Thoracic aorta (tissue), 2 donors: Measurements from ENCODE around the gene PPP6R3. TPM values are rescaled to one million over a fixed set of nuclear protein-coding genes. Genes with fewer than 3 reads are reported as not detected.

Experiments
- ATAC-seq: fragments of 150-250 bp; one replicate; pipeline ENCODE4 v1.8.0; 2017; ENCODE audit warnings: low read depth; ENCODE audit not compliant: insufficient number of reproducible peaks, low FRiP score
- DNase-seq: peaks from one replicate; pipeline ENCODE4 v3.0.0-alpha.2; 2020; ENCODE audit warnings: low spot score
- H3K27ac ChIP-seq, 2 donors: fragments of 200-600 bp; sonication (generic); 1 replicate in 1 of 2; 2 replicates in 1 of 2; pipeline ENCODE4 v1.5.1; 2016; ENCODE audit warnings: mild to moderate bottlenecking in 2 of 2, moderate library complexity in 2 of 2
- H3K27me3 ChIP-seq: fragments of 200-600 bp; sonication (generic); replicated peaks from 2 replicates; pipeline ENCODE4 v1.6.0; 2016; ENCODE audit warnings: mild to moderate bottlenecking; ENCODE audit not compliant: insufficient read depth
- H3K36me3 ChIP-seq: fragments of 200-600 bp; sonication (generic); one replicate; pipeline ENCODE4 v1.5.1; 2016
- H3K4me1 ChIP-seq, 2 donors: fragments of 200-600 bp; sonication (generic); 1 replicate in 1 of 2; 2 replicates in 1 of 2; pipeline versions ENCODE4 v1.5.1 to v1.6.0; 2016; ENCODE audit warnings: low read depth in 2 of 2, mild to moderate bottlenecking in 1 of 2; ENCODE audit not compliant: control insufficient read depth in 1 of 2
- H3K4me3 ChIP-seq: fragments of 200-600 bp; sonication (generic); 2 replicates; pipeline ENCODE4 v1.5.1; 2016; ENCODE audit warnings: mild to moderate bottlenecking
- H3K9me3 ChIP-seq: fragments of 200-600 bp; sonication (generic); 2 replicates; pipeline ENCODE4 v1.5.1; 2016
- total RNA-seq, 2 donors: library from RNA; depleted of rRNA; stranded (reverse); fragments of >200 nt; gene quantifications; one replicate each; pipeline versions ENCODE4 v1.1.0 to v1.2.3, GENCODE V29; 2016
- TF ChIP-seq, protein P1 (sequence below): fragments of 200-600 bp; sonication (generic); IDR thresholded peaks from one replicate; pipeline ENCODE4 v1.5.1; 2019; ENCODE audit warnings: antibody characterized with exemption

The PPP6R3 gene
- total RNA-seq, 2 donors from 2014 or later: 75.4 to 166 TPM

DNA sequence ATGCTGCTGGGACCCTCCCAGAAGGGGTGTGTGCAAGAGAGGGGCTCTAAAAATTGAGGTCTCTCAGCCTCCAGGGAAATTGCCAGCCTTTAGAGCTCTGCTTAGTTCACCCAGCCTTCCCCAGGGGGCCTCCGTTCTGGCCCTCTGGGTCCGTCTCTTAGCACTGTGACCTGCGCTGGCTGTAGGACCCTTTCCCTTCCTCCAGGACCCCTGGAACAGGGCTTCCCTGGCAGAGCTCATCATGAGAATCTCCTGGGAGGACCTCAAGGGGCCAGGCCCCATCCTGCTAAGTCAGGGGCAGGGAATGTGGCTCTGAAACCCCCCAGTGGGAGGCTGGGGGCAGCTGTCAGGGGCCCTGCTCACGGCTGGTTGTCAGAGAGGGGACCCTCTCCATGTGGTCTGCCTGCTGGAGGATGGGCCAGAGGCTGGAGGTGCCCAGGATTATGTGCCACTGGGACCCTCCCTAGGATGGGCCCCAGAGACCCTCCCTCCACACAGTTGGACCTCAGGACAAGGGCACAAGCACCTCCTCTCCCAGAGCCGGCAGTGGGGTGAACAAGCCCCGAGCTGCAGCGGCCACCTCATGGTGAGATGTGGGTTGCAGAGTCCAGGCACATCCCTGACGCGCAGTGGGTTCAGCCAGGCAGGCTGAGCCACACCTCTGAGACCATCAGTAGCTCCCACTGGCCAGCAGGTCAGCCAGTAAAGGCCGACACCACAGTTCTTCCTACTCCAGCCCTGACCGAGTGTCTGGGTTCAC lies 196.6 kb downstream of the PPP6R3 start:
- ATAC-seq (no peak), DNase-seq (no peak)
- Histone ChIP-seq H3K27me3 (no peaks in the 10 kb centered on the region), H3K9me3 (no peaks in the 10 kb centered on the region), H3K4me3 (no peak overlapping the region), H3K36me3 (no peaks in the 10 kb centered on the region), H3K27ac (no peak overlapping the region), H3K4me1 (no peaks in the 10 kb centered on the region)
- TF ChIP-seq, protein P1, sequence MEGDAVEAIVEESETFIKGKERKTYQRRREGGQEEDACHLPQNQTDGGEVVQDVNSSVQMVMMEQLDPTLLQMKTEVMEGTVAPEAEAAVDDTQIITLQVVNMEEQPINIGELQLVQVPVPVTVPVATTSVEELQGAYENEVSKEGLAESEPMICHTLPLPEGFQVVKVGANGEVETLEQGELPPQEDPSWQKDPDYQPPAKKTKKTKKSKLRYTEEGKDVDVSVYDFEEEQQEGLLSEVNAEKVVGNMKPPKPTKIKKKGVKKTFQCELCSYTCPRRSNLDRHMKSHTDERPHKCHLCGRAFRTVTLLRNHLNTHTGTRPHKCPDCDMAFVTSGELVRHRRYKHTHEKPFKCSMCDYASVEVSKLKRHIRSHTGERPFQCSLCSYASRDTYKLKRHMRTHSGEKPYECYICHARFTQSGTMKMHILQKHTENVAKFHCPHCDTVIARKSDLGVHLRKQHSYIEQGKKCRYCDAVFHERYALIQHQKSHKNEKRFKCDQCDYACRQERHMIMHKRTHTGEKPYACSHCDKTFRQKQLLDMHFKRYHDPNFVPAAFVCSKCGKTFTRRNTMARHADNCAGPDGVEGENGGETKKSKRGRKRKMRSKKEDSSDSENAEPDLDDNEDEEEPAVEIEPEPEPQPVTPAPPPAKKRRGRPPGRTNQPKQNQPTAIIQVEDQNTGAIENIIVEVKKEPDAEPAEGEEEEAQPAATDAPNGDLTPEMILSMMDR: no peak

DNA sequence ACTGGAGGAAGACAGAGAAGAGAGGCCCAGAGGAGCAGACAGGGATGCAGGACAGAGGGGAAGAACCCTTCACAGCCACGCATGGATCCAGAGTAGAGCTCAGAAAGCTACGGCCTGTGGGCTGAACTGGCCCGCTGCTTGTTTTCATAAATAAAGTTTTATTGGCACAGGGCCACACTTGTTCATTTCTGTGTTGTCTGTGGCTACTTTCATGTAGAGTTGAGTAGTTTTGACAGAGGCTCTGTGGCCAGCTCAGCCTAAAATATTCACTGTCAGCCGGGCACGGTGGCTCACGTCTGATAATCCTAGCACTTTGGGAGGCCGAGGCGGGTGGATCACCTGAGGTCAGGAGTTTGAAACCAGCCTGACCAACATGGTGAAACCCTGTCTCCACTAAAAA lies 197.5 kb downstream of the PPP6R3 start:
- DNase-seq (no peak), ATAC-seq (no peak)
- Histone ChIP-seq H3K4me1 (no peaks in the 10 kb centered on the region), H3K27ac (no peak overlapping the region), H3K27me3 (no peaks in the 10 kb centered on the region), H3K9me3 (no peaks in the 10 kb centered on the region), H3K4me3 (no peak overlapping the region), H3K36me3 (no peaks in the 10 kb centered on the region)
- TF ChIP-seq, protein P1: no peak

DNA sequence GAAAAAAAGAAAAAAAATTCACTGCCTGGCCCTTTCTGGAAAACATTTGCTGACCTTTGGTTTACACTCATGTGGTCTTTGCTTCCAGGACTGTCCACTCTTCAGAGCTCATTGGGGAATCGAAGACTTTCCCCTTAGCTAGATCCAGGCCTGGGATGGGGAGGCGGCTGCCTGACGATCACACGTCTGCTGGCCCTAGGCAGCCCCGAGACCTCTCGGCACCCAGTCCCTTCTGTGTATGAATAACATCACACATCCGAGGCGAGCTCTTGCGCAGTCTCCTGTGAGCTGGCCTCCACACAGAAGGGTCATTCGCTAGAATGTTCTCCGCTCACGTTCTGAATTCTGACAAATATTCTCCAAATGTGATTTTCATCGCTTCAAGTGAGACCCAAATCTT lies 198.1 kb downstream of the PPP6R3 start:
- ATAC-seq (no peak), DNase-seq (no peak)
- Histone ChIP-seq H3K9me3 (no peaks in the 10 kb centered on the region), H3K36me3 (no peaks in the 10 kb centered on the region), H3K4me3 (no peak overlapping the region), H3K27ac (no peak overlapping the region), H3K27me3 (no peaks in the 10 kb centered on the region), H3K4me1 (no peaks in the 10 kb centered on the region)
- TF ChIP-seq, protein P1: no peak

DNA sequence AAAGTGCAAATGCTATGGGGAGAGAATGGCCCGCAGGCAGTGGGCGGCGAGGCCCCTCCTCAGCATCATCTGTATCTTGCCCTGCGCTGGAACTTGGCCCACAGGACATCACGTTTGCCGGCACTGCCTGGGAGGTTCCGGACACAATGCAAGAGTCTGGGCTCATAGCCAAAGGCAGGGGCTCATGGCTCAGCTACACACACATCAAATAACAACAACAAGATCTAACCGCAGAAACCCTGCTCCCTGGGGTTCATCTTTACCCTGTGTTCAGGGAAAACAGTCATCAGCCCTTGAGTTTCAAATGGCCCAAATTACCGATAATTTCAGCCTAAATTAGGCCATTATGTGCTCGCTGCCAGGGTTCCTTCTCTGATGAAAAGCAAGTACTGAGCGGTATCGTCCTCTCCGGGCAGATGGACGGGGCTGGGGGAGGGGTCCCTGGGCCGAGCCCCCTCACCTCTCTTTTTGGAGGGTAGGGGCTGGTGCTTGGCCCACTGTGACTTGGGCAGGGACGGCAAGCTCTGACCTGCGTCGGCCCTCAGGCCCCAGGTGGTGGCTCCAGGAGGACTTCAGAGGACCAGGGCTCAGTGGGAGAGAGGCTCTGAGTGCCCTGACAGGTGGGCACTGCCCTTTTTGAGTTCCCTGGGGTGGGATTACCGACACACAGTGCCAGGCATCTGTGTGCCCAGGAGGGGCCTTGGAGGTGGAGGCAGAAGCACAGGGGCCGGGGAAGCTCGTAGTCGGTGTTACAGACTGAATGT lies 198.8 kb downstream of the PPP6R3 start:
- Histone ChIP-seq H3K36me3 (no peaks in the 10 kb centered on the region), H3K4me3 (no peak overlapping the region), H3K27me3 (no peaks in the 10 kb centered on the region), H3K4me1 (no peaks in the 10 kb centered on the region), H3K9me3 (no peaks in the 10 kb centered on the region), H3K27ac (no peak overlapping the region)
- ATAC-seq (no peak), DNase-seq (no peak)
- TF ChIP-seq, protein P1: no peak

DNA sequence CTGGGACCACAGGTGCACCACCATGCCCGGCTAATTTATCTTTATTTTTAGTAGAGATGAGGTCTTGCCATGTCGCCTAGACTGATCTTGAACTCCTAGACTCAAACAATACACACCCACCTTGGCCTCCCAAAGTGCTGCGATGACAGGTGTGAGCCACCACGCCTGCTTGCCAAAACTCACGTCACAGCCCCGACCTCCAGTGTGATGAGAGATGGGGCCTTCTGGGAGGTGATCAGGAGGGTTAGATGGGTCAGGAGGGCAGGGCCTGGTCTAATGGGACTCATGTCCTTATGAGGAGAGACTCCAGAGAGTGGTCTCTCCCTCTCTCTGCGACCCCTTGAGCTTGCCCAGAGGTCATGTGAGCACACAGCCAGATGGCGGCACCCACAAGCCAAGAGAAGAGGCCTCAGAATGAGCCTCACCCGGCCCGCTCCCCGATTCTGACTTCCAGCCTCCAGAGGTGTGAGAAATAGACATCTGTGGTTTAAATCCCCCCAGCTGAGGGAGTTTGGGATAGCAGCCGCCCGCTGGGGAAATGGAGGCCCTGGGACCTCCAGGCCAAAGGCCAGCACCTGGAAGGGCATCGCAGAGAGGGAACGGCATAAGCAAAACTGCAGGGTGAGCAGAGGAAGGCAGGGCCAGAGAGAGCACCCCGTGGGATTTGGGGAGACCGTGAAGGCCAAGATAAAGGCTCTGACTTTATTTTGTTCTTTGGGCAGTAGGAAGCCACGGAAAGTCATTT lies 199.7 kb downstream of the PPP6R3 start:
- H3K27me3 ChIP-seq: no peaks in the 10 kb centered on the region
- no peak overlapping the region for H3K4me3 ChIP-seq
- ATAC-seq (no peak), DNase-seq (no peak)
- no peak overlapping the region for H3K27ac ChIP-seq
- H3K4me1 ChIP-seq: no peaks in the 10 kb centered on the region
- H3K9me3 ChIP-seq: no peaks in the 10 kb centered on the region
- TF ChIP-seq, protein P1: no peak
- H3K36me3 ChIP-seq: no peaks in the 10 kb centered on the region
